ENCODE measurements around the gene ATIC. TPM values are rescaled to one million over a fixed set of nuclear protein-coding genes. Genes with fewer than 3 reads are reported as not detected.

Gene ATIC
- total and polyA plus RNA-seq, 2 of the 8 experiments (the other 6 are each of a cell fraction or from before 2014, with no cell fraction given), result 139 to 319 TPM

DNA sequence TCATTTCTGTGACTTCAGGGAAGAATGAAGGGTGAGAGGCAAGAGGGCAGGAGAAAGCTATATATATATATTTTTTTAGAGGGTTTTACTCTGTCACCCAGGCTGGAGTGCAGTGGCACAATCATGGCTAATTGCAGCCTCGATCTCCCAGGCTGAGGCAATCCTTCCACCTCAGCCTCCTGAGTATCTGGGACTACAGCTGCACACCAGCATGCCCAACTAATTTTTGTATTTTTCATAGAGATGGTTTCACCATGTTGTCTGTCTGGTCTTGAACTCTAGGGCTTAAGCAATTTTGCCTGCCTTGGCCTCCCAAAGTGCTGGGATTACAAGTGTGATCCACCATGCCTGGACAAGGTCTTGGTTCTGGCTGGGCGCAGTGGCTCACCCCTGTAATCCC, 3.4 kb downstream of the ATIC start (continued):
- TF ChIP-seq, protein P1, sequence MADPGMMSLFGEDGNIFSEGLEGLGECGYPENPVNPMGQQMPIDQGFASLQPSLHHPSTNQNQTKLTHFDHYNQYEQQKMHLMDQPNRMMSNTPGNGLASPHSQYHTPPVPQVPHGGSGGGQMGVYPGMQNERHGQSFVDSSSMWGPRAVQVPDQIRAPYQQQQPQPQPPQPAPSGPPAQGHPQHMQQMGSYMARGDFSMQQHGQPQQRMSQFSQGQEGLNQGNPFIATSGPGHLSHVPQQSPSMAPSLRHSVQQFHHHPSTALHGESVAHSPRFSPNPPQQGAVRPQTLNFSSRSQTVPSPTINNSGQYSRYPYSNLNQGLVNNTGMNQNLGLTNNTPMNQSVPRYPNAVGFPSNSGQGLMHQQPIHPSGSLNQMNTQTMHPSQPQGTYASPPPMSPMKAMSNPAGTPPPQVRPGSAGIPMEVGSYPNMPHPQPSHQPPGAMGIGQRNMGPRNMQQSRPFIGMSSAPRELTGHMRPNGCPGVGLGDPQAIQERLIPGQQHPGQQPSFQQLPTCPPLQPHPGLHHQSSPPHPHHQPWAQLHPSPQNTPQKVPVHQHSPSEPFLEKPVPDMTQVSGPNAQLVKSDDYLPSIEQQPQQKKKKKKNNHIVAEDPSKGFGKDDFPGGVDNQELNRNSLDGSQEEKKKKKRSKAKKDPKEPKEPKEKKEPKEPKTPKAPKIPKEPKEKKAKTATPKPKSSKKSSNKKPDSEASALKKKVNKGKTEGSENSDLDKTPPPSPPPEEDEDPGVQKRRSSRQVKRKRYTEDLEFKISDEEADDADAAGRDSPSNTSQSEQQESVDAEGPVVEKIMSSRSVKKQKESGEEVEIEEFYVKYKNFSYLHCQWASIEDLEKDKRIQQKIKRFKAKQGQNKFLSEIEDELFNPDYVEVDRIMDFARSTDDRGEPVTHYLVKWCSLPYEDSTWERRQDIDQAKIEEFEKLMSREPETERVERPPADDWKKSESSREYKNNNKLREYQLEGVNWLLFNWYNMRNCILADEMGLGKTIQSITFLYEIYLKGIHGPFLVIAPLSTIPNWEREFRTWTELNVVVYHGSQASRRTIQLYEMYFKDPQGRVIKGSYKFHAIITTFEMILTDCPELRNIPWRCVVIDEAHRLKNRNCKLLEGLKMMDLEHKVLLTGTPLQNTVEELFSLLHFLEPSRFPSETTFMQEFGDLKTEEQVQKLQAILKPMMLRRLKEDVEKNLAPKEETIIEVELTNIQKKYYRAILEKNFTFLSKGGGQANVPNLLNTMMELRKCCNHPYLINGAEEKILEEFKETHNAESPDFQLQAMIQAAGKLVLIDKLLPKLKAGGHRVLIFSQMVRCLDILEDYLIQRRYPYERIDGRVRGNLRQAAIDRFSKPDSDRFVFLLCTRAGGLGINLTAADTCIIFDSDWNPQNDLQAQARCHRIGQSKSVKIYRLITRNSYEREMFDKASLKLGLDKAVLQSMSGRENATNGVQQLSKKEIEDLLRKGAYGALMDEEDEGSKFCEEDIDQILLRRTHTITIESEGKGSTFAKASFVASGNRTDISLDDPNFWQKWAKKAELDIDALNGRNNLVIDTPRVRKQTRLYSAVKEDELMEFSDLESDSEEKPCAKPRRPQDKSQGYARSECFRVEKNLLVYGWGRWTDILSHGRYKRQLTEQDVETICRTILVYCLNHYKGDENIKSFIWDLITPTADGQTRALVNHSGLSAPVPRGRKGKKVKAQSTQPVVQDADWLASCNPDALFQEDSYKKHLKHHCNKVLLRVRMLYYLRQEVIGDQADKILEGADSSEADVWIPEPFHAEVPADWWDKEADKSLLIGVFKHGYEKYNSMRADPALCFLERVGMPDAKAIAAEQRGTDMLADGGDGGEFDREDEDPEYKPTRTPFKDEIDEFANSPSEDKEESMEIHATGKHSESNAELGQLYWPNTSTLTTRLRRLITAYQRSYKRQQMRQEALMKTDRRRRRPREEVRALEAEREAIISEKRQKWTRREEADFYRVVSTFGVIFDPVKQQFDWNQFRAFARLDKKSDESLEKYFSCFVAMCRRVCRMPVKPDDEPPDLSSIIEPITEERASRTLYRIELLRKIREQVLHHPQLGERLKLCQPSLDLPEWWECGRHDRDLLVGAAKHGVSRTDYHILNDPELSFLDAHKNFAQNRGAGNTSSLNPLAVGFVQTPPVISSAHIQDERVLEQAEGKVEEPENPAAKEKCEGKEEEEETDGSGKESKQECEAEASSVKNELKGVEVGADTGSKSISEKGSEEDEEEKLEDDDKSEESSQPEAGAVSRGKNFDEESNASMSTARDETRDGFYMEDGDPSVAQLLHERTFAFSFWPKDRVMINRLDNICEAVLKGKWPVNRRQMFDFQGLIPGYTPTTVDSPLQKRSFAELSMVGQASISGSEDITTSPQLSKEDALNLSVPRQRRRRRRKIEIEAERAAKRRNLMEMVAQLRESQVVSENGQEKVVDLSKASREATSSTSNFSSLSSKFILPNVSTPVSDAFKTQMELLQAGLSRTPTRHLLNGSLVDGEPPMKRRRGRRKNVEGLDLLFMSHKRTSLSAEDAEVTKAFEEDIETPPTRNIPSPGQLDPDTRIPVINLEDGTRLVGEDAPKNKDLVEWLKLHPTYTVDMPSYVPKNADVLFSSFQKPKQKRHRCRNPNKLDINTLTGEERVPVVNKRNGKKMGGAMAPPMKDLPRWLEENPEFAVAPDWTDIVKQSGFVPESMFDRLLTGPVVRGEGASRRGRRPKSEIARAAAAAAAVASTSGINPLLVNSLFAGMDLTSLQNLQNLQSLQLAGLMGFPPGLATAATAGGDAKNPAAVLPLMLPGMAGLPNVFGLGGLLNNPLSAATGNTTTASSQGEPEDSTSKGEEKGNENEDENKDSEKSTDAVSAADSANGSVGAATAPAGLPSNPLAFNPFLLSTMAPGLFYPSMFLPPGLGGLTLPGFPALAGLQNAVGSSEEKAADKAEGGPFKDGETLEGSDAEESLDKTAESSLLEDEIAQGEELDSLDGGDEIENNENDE (IDR thresholded peaks at IDR 0.05; ENCODE audit: insufficient replicate concordance, low read length), result no peak
- TF ChIP-seq CBX8 (IDR thresholded peaks at IDR 0.05; ENCODE audit: borderline replicate concordance, low read depth, low read length), result no peak
- TF ChIP-seq ASH2L (IDR thresholded peaks at IDR 0.05; ENCODE audit: low read length), result no peak
- TF ChIP-seq, protein P2, sequence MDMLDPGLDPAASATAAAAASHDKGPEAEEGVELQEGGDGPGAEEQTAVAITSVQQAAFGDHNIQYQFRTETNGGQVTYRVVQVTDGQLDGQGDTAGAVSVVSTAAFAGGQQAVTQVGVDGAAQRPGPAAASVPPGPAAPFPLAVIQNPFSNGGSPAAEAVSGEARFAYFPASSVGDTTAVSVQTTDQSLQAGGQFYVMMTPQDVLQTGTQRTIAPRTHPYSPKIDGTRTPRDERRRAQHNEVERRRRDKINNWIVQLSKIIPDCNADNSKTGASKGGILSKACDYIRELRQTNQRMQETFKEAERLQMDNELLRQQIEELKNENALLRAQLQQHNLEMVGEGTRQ (IDR thresholded peaks at IDR 0.05; ENCODE audit: low read length), result no peak
- TF ChIP-seq CEBPB (IDR thresholded peaks at IDR 0.05; ENCODE audit: low read depth, low read length), result no peak
- TF ChIP-seq TBP (IDR thresholded peaks at IDR 0.05; ENCODE audit: low read depth, low read length), result no peak
- TF ChIP-seq BCL11A (IDR thresholded peaks at IDR 0.05; ENCODE audit: low read depth in 2 of 2, low read length in 2 of 2), result no peak
- no peak for TF ChIP-seq POLR2AphosphoS5 (IDR thresholded peaks at IDR 0.05; ENCODE audit: low read depth, low read length)
- TF ChIP-seq TEAD4 (IDR thresholded peaks at IDR 0.05; ENCODE audit: low read depth, low read length), result no peak
- TF ChIP-seq, protein P3, sequence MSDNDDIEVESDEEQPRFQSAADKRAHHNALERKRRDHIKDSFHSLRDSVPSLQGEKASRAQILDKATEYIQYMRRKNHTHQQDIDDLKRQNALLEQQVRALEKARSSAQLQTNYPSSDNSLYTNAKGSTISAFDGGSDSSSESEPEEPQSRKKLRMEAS (IDR thresholded peaks at IDR 0.05), result no peak
- TF ChIP-seq JUN (IDR thresholded peaks at IDR 0.05; ENCODE audit: low read depth, low read length), result no peak
